Astrocyte (in vitro differentiated cells and primary cell): ENCODE results near the gene BNIP5. TPM values are rescaled to one million over a fixed set of nuclear protein-coding genes. Genes with fewer than 3 reads are reported as not detected.
"Not testable (repeated sequence)": the region's sequence is repeated elsewhere in the genome, so short reads cannot be mapped to it uniquely, and the experiment has no call there.

ENCODE experiments used
- DNase-seq: peaks from one replicate; pipeline ENCODE4 v3.0.0-alpha.2; 2010; ENCODE audit warnings: low read depth
- FAIRE-seq: peaks from 2 replicates; lab custom pipeline; 2011; peaks lifted over from hg19 to GRCh38; lab: Jason Lieb, UNC
- H2AFZ ChIP-seq: 2 replicates; pipeline ENCODE4 v1.6.0; 2012; ENCODE audit warnings: low read depth, low read length, inconsistent platforms
- H3K27ac ChIP-seq: 2 replicates; pipeline ENCODE4 v1.5.1; 2011; ENCODE audit warnings: low read depth, low read length, inconsistent platforms
- H3K27me3 ChIP-seq: 2 replicates; pipeline ENCODE4 v1.6.0; 2011; ENCODE audit warnings: low read length, inconsistent platforms; ENCODE audit not compliant: insufficient read depth
- H3K36me3 ChIP-seq: 2 replicates; pipeline ENCODE4 v1.5.1; 2011; ENCODE audit warnings: low read length, inconsistent platforms; ENCODE audit not compliant: insufficient read depth
- H3K4me1 ChIP-seq: 2 replicates; pipeline ENCODE4 v1.5.1; 2011; ENCODE audit warnings: low read length, inconsistent platforms; ENCODE audit not compliant: insufficient read depth
- H3K4me2 ChIP-seq: 2 replicates; pipeline ENCODE4 v1.6.0; 2012; ENCODE audit warnings: low read length, inconsistent platforms
- H3K4me3 ChIP-seq: 2 replicates; pipeline ENCODE4 v1.5.1; 2011; ENCODE audit warnings: low read depth, mild to moderate bottlenecking, low read length, inconsistent platforms; ENCODE audit not compliant: insufficient read depth
- H3K79me2 ChIP-seq: 2 replicates; pipeline ENCODE4 v1.6.0; 2012; ENCODE audit warnings: mild to moderate bottlenecking, low read length, inconsistent platforms; ENCODE audit not compliant: insufficient read depth
- H3K9ac ChIP-seq: 2 replicates; pipeline ENCODE4 v1.6.0; 2012; ENCODE audit warnings: mild to moderate bottlenecking, low read length, inconsistent platforms
- H3K9me3 ChIP-seq: 2 replicates; pipeline ENCODE4 v1.5.1; 2012; ENCODE audit warnings: low read depth, mild to moderate bottlenecking, low read length, inconsistent platforms; ENCODE audit not compliant: insufficient read depth
- H4K20me1 ChIP-seq: 2 replicates; pipeline ENCODE4 v1.6.0; 2012; ENCODE audit warnings: low read length, inconsistent platforms; ENCODE audit not compliant: insufficient read depth
- H3K27ac Mint-ChIP-seq: one replicate; pipeline ENCODE4 v1.8.0; 2021; ENCODE audit warnings: mild to moderate bottlenecking, mixed read lengths; ENCODE audit not compliant: unreplicated experiment
- H3K27me3 Mint-ChIP-seq: one replicate; pipeline ENCODE4 v1.8.0; 2021; ENCODE audit warnings: low read depth, mixed read lengths; ENCODE audit not compliant: unreplicated experiment
- H3K36me3 Mint-ChIP-seq: one replicate; pipeline ENCODE4 v1.8.0; 2021; ENCODE audit warnings: low read depth, mixed read lengths; ENCODE audit not compliant: unreplicated experiment
- H3K4me1 Mint-ChIP-seq: one replicate; pipeline ENCODE4 v1.8.0; 2021; ENCODE audit warnings: low read depth, mixed read lengths; ENCODE audit not compliant: unreplicated experiment
- H3K4me3 Mint-ChIP-seq: one replicate; pipeline ENCODE4 v1.8.0; 2021; ENCODE audit warnings: mild to moderate bottlenecking, moderate library complexity, mixed read lengths; ENCODE audit not compliant: unreplicated experiment
- H3K9me3 Mint-ChIP-seq: one replicate; pipeline ENCODE4 v1.8.0; 2021; ENCODE audit warnings: mild to moderate bottlenecking, mixed read lengths; ENCODE audit not compliant: unreplicated experiment
- EZH2 ChIP-seq: IDR thresholded peaks from 2 replicates; pipeline ENCODE4 v1.6.1; 2012; ENCODE audit warnings: mild to moderate bottlenecking, low read length, inconsistent platforms; ENCODE audit not compliant: insufficient read depth
- total RNA-seq: library from RNA; stranded (reverse); gene quantifications from 2 replicates; pipeline ENCODE4 v1.2.1, GENCODE V29; 2021
- TF ChIP-seq, protein P1 (sequence below): IDR thresholded peaks from 2 replicates; pipeline ENCODE4 v1.5.1; 2011; ENCODE audit warnings: low read depth, mild to moderate bottlenecking, inconsistent platforms, low read length, moderate library complexity; ENCODE audit not compliant: insufficient read depth

Gene BNIP5
- total RNA-seq, 1 donor from 2014 or later = not detected

DNA sequence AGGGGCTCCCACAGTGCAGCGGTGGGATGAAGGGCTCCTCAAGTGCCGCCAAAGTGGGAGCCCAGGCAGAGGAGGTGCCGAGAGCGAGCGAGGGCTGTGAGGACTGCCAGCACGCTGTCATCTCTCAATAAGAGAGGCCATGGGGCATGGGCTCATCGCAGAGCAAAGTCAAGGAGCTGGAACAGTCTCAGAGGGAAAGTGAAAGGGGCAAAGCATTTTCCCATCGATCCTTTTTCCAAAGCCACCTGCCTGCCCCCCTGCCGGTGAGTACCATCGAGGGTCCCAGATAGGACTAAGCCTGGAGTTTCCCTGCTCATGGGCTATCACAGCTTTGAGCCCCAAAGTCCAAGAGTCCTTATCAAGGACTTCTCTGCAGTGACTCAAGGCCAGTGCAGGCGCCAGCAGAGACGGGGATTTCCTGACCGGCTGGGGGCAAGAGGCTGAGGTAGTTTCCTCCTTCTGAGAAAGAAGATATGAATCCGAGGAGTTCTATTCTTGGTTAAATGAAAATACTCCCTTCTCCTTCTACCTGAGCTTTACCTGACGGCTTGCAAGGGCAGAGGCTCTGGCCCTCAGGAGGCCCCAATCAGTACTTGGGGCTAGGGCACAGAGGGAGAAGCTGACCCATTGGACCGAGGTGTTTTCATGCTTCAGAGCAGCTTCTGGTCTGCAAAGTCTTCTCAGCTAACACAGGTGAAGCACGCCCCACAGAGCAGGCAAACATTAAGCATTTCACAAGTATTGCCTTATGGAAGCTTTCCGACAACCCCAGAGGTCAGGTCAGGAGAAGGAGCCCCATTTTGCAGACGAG, 28.2 kb upstream of the BNIP5 start:
- H3K9me3 ChIP-seq = no peaks in the 10 kb centered on the region
- no peak overlapping the region for H2AFZ ChIP-seq
- H3K9me3 Mint-ChIP-seq = peaks cover 2% of the 10 kb centered on the region
- H3K4me3 Mint-ChIP-seq = no peak overlapping the region
- H3K9ac ChIP-seq = no peak overlapping the region
- no peaks in the 10 kb centered on the region for H3K79me2 ChIP-seq
- H3K4me2 ChIP-seq = peak overlapping the region; percentile 15
- H3K36me3 ChIP-seq = no peaks in the 10 kb centered on the region
- peaks cover 10% of the 10 kb centered on the region for H3K4me1 Mint-ChIP-seq
- H3K27ac Mint-ChIP-seq = no peak overlapping the region
- peaks cover 7% of the 10 kb centered on the region for H3K27me3 Mint-ChIP-seq
- H3K4me3 ChIP-seq = no peak overlapping the region
- H3K27me3 ChIP-seq = no peaks in the 10 kb centered on the region
- no peaks in the 10 kb centered on the region for H3K36me3 Mint-ChIP-seq
- peak; percentile 49 for DNase-seq
- H3K27ac ChIP-seq = peak overlapping the region; percentile 7
- no peak for FAIRE-seq
- TF ChIP-seq EZH2 = no peak
- TF ChIP-seq, protein P1, sequence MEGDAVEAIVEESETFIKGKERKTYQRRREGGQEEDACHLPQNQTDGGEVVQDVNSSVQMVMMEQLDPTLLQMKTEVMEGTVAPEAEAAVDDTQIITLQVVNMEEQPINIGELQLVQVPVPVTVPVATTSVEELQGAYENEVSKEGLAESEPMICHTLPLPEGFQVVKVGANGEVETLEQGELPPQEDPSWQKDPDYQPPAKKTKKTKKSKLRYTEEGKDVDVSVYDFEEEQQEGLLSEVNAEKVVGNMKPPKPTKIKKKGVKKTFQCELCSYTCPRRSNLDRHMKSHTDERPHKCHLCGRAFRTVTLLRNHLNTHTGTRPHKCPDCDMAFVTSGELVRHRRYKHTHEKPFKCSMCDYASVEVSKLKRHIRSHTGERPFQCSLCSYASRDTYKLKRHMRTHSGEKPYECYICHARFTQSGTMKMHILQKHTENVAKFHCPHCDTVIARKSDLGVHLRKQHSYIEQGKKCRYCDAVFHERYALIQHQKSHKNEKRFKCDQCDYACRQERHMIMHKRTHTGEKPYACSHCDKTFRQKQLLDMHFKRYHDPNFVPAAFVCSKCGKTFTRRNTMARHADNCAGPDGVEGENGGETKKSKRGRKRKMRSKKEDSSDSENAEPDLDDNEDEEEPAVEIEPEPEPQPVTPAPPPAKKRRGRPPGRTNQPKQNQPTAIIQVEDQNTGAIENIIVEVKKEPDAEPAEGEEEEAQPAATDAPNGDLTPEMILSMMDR = no peak
- peaks cover 9% of the 10 kb centered on the region for H3K4me1 ChIP-seq
- no peaks in the 10 kb centered on the region for H4K20me1 ChIP-seq

DNA sequence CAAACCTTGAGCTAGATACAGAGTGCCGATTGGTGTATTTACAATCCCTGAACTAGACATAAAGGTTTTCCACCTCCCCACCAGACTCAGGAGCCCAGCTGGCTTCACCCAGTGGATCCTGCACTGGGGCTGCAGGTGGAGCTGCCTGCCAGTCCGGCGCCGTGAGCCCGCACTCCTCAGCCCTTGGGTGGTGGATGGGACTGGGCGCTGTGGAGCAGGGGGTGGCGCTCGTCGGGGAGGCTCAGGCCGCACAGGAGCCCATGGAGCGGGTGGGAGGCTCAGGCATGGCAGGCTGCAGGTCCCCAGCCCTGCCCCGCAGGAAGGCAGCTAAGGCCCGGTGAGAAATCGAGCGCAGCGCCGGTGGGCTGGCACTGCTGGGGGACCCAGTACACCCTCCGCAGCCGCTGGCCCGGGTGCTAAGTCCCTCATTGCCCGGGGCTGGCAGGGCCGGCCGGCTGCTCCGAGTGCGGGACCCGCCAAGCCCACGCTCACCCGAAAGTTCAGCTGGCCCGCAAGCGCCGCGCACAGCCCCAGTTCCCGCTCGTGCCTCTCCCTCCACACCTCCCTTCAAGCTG, 27.5 kb upstream of the BNIP5 start:
- H3K4me3 Mint-ChIP-seq, H3K27ac Mint-ChIP-seq, H3K4me2 ChIP-seq, H4K20me1 ChIP-seq, FAIRE-seq, H3K36me3 Mint-ChIP-seq, H3K9me3 ChIP-seq, H3K27me3 ChIP-seq, H3K4me1 Mint-ChIP-seq, H3K4me1 ChIP-seq, H3K27me3 Mint-ChIP-seq, H3K79me2 ChIP-seq, H2AFZ ChIP-seq, H3K9ac ChIP-seq, DNase-seq, H3K4me3 ChIP-seq, H3K36me3 ChIP-seq, H3K27ac ChIP-seq, H3K9me3 Mint-ChIP-seq: not testable (repeated sequence)

DNA sequence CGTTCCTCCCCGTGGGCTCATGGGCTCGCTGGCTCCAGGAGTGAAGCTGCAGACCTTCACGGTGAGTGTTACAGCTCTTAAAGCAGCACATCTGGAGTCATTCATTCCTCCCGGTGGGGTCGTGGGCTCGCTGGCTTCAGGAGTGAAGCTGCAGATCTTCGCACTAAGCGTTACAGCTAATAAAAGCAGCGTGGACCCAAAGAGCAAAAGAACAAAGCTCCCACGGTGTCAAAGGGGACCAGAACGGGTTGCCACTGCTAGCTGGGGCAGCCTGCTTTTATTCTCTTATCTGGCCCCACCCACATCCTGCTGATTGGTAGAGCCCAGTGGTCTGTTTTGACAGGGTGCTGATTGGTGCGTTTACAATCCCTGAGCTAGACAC, 26.7 kb upstream of the BNIP5 start:
- peaks cover 11% of the 10 kb centered on the region for H3K4me1 Mint-ChIP-seq
- H3K27me3 ChIP-seq, H3K27ac ChIP-seq, H3K27ac Mint-ChIP-seq, FAIRE-seq, H2AFZ ChIP-seq, H3K9me3 ChIP-seq, H3K36me3 ChIP-seq, H3K4me3 Mint-ChIP-seq, DNase-seq, H4K20me1 ChIP-seq, H3K9ac ChIP-seq, H3K4me3 ChIP-seq, H3K36me3 Mint-ChIP-seq, H3K9me3 Mint-ChIP-seq, H3K79me2 ChIP-seq, H3K4me2 ChIP-seq, H3K27me3 Mint-ChIP-seq: not testable (repeated sequence)
- peaks cover 13% of the 10 kb centered on the region for H3K4me1 ChIP-seq
